Chondrocyte (in vitro differentiated cells): ENCODE results near the gene SDK2. TPM values are rescaled to one million over a fixed set of nuclear protein-coding genes. Genes with fewer than 3 reads are reported as not detected.
A peak's percentile ranks its signal among the peaks of the same experiment; 100 is the strongest.

ENCODE experiments used
- DNase-seq: peaks from one replicate; pipeline ENCODE4 v3.0.0; 2021; ENCODE audit warnings: mixed read lengths, low spot score
- H3K27ac Mint-ChIP-seq: one replicate; pipeline ENCODE4 v1.8.0; 2021; ENCODE audit warnings: mild to moderate bottlenecking, moderate library complexity, mixed read lengths; ENCODE audit not compliant: unreplicated experiment
- H3K27me3 Mint-ChIP-seq: 2 replicates; pipeline ENCODE4 v1.8.0; 2021; ENCODE audit warnings: low read depth, mixed read lengths
- H3K36me3 Mint-ChIP-seq: 2 replicates; pipeline ENCODE4 v1.8.0; 2021; ENCODE audit warnings: low read depth, mixed read lengths
- H3K4me1 Mint-ChIP-seq: 2 replicates; pipeline ENCODE4 v1.8.0; 2021; ENCODE audit warnings: low read depth, mild to moderate bottlenecking, mixed read lengths
- H3K4me3 Mint-ChIP-seq: one replicate; pipeline ENCODE4 v1.8.0; 2021; ENCODE audit warnings: mild to moderate bottlenecking, moderate library complexity, mixed read lengths; ENCODE audit not compliant: unreplicated experiment
- H3K9me3 Mint-ChIP-seq: 2 replicates; pipeline ENCODE4 v1.8.0; 2021; ENCODE audit warnings: low read depth, mixed read lengths
- total RNA-seq: library from RNA; stranded (reverse); gene quantifications from 3 replicates; pipeline ENCODE4 v1.2.1, GENCODE V29; 2021
- TF ChIP-seq, protein P1 (sequence below): fragments of 200-600 bp; sonication (generic); IDR thresholded peaks from 2 replicates; pipeline ENCODE4 v1.5.0; 2021; ENCODE audit warnings: antibody characterized with exemption, mild to moderate bottlenecking, moderate library complexity

The SDK2 gene
- total RNA-seq, 1 donor from 2014 or later = 15.8 TPM

GRCh38 chr17:73513426-73513825 is 130.8 kb downstream of the SDK2 start:
- H3K36me3 Mint-ChIP-seq = no peaks in the 10 kb centered on the region
- H3K27ac Mint-ChIP-seq = no peak overlapping the region
- DNase-seq = no peak
- H3K27me3 Mint-ChIP-seq = peaks cover 2% of the 10 kb centered on the region
- TF ChIP-seq, protein P1, sequence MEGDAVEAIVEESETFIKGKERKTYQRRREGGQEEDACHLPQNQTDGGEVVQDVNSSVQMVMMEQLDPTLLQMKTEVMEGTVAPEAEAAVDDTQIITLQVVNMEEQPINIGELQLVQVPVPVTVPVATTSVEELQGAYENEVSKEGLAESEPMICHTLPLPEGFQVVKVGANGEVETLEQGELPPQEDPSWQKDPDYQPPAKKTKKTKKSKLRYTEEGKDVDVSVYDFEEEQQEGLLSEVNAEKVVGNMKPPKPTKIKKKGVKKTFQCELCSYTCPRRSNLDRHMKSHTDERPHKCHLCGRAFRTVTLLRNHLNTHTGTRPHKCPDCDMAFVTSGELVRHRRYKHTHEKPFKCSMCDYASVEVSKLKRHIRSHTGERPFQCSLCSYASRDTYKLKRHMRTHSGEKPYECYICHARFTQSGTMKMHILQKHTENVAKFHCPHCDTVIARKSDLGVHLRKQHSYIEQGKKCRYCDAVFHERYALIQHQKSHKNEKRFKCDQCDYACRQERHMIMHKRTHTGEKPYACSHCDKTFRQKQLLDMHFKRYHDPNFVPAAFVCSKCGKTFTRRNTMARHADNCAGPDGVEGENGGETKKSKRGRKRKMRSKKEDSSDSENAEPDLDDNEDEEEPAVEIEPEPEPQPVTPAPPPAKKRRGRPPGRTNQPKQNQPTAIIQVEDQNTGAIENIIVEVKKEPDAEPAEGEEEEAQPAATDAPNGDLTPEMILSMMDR = no peak
- H3K4me3 Mint-ChIP-seq = no peak overlapping the region
- no peaks in the 10 kb centered on the region for H3K9me3 Mint-ChIP-seq
- H3K4me1 Mint-ChIP-seq = no peaks in the 10 kb centered on the region

- H3K4me3 Mint-ChIP-seq = no peak overlapping the region
- H3K4me1 Mint-ChIP-seq = no peaks in the 10 kb centered on the region
- no peaks in the 10 kb centered on the region for H3K36me3 Mint-ChIP-seq
- TF ChIP-seq, protein P1 = no peak
- H3K9me3 Mint-ChIP-seq = no peaks in the 10 kb centered on the region
- peaks cover 2% of the 10 kb centered on the region for H3K27me3 Mint-ChIP-seq
- H3K27ac Mint-ChIP-seq = no peak overlapping the region
- no peak for DNase-seq
These were observed 132.5 kb downstream of the SDK2 start for GRCh38 chr17:73511719-73512115.

DNA sequence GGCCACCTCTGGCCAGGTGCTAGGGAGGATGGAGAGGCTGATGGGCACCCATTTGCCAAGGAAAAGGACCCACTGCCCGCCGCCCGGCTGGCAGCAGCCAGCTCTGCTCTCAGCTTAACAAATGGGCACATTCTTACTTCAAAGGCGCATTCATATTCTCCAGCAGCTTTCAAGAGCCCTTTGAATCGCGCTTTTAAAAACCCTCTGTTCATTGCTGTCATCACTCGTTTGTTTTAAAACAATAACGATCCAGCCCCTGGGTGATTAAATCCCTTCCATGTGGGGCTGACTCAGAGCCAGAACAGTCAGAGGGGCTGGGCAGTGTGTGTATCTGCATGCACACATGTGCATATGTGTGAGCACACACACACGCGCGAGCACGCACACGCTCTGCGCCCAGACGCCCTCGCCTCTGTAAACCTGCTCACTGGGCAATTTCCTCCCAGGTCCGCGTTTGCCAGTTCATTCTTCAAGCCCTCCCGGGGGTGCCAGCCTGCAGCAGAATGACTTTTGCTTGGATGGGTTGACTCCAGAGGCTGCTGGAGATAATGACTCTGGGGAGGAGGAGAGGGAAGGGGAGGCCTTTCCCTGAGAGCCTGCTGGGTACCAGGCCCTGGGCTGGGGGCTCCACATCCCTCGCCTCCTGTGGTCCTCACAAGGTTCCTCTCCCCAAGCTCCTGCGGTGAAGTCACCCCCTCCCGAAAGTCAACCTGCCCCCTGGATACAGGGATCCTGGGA is 133.1 kb downstream of the SDK2 start:
- Mint-ChIP-seq H3K36me3 (no peaks in the 10 kb centered on the region), H3K4me3 (no peak overlapping the region), H3K27me3 (peaks cover 2% of the 10 kb centered on the region), H3K4me1 (no peaks in the 10 kb centered on the region), H3K27ac (no peak overlapping the region), H3K9me3 (no peaks in the 10 kb centered on the region)
- peak; percentile 59 for DNase-seq
- TF ChIP-seq, protein P1 = no peak

GRCh38 chr17:73508931-73509605 is 135.2 kb downstream of the SDK2 start:
- DNase-seq = peak; percentile 78
- Mint-ChIP-seq H3K27me3 (peaks cover 2% of the 10 kb centered on the region), H3K27ac (no peak overlapping the region), H3K36me3 (no peaks in the 10 kb centered on the region), H3K9me3 (no peaks in the 10 kb centered on the region), H3K4me1 (no peaks in the 10 kb centered on the region), H3K4me3 (no peak overlapping the region)
- TF ChIP-seq, protein P1 = no peak

GRCh38 chr17:73508057-73508930 is 136.0 kb downstream of the SDK2 start:
- no peaks in the 10 kb centered on the region for H3K9me3 Mint-ChIP-seq
- H3K4me1 Mint-ChIP-seq = no peaks in the 10 kb centered on the region
- TF ChIP-seq, protein P1 = no peak
- DNase-seq = peak; percentile 77
- H3K36me3 Mint-ChIP-seq = peaks cover 2% of the 10 kb centered on the region
- H3K27ac Mint-ChIP-seq = no peak overlapping the region
- H3K4me3 Mint-ChIP-seq = no peak overlapping the region
- peaks cover 2% of the 10 kb centered on the region for H3K27me3 Mint-ChIP-seq
